Cardiac muscle cell (in vitro differentiated cells and primary cell): Measurements from ENCODE around the gene SLC25A22. TPM values are rescaled to one million over a fixed set of nuclear protein-coding genes. Genes with fewer than 3 reads are reported as not detected.

Experiments
- DNase-seq, 2 donors: peaks; one replicate each; pipeline versions ENCODE4 v3.0.0 to v3.0.0-alpha.2; 2010 to 2017; ENCODE audit warnings: low read depth in 1 of 2, low spot score in 1 of 2
- H3K27ac ChIP-seq: fragments of 200-600 bp; sonication (generic); 2 replicates; pipeline ENCODE4 v1.5.1; 2016
- H3K27me3 ChIP-seq: fragments of 200-600 bp; sonication (generic); 2 replicates; pipeline ENCODE4 v1.6.0; 2016; ENCODE audit warnings: control low read depth
- H3K36me3 ChIP-seq: fragments of 200-600 bp; sonication (generic); 2 replicates; pipeline ENCODE4 v1.5.1; 2016; ENCODE audit warnings: control low read depth
- H3K4me1 ChIP-seq: fragments of 200-600 bp; sonication (generic); 2 replicates; pipeline ENCODE4 v1.8.1; 2017; ENCODE audit warnings: low read depth, mild to moderate bottlenecking, mixed run types
- H3K4me3 ChIP-seq: fragments of 200-600 bp; sonication (generic); 2 replicates; pipeline ENCODE4 v1.5.1; 2016; ENCODE audit warnings: mild to moderate bottlenecking
- H3K9me3 ChIP-seq: fragments of 200-600 bp; sonication (generic); 2 replicates; pipeline ENCODE4 v1.5.1; 2017; ENCODE audit warnings: low read depth, mild to moderate bottlenecking, control low read depth
- polyA plus RNA-seq: library from polyadenylated mRNA; unstranded; fragments of >200 nt; fragmentation: Nextera tagmentation; extraction: Ambion mirVana; gene quantifications from 2 replicates; pipeline ENCODE4 v1.2.1, GENCODE V29; 2016
- total RNA-seq: library from RNA; depleted of rRNA; stranded (reverse); fragments of >200 nt; gene quantifications from 2 replicates; pipeline ENCODE4 v1.2.3, GENCODE V29; 2016
- TF ChIP-seq, protein P1 (sequence below): IDR thresholded peaks from 2 replicates; pipeline ENCODE4 v1.5.1; 2012; ENCODE audit warnings: low read depth, mild to moderate bottlenecking, low read length

Gene SLC25A22
- total and polyA plus RNA-seq, 2 experiments from 2014 or later: 17.6 to 21.2 TPM

DNA sequence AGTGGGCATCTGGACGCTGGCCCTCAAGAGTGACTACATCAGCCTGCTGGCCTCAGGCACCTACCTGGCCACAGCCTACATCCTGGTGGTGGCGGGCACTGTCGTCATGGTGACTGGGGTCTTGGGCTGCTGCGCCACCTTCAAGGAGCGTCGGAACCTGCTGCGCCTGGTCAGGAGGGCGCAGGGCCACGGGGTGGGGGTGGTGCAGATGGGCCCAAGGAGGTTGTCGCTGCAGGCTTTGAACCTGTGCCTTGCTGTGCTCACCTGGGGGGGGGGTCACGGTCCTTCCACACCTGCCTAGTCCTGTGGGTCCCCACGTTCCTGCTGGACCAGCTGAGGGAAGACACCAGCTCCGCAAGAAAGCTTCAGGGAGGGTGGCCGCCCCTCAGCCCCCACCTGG is 38.2 kb upstream of the SLC25A22 start:
- H3K4me3 ChIP-seq: no peak overlapping the region
- no peak for DNase-seq
- no peak overlapping the region for H3K27ac ChIP-seq
- H3K27me3 ChIP-seq: peaks cover 4% of the 10 kb centered on the region
- H3K36me3 ChIP-seq: peaks cover 33% of the 10 kb centered on the region
- H3K4me1 ChIP-seq: peaks cover 10% of the 10 kb centered on the region
- TF ChIP-seq, protein P1, sequence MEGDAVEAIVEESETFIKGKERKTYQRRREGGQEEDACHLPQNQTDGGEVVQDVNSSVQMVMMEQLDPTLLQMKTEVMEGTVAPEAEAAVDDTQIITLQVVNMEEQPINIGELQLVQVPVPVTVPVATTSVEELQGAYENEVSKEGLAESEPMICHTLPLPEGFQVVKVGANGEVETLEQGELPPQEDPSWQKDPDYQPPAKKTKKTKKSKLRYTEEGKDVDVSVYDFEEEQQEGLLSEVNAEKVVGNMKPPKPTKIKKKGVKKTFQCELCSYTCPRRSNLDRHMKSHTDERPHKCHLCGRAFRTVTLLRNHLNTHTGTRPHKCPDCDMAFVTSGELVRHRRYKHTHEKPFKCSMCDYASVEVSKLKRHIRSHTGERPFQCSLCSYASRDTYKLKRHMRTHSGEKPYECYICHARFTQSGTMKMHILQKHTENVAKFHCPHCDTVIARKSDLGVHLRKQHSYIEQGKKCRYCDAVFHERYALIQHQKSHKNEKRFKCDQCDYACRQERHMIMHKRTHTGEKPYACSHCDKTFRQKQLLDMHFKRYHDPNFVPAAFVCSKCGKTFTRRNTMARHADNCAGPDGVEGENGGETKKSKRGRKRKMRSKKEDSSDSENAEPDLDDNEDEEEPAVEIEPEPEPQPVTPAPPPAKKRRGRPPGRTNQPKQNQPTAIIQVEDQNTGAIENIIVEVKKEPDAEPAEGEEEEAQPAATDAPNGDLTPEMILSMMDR: no peak
- H3K9me3 ChIP-seq: no peaks in the 10 kb centered on the region

DNA sequence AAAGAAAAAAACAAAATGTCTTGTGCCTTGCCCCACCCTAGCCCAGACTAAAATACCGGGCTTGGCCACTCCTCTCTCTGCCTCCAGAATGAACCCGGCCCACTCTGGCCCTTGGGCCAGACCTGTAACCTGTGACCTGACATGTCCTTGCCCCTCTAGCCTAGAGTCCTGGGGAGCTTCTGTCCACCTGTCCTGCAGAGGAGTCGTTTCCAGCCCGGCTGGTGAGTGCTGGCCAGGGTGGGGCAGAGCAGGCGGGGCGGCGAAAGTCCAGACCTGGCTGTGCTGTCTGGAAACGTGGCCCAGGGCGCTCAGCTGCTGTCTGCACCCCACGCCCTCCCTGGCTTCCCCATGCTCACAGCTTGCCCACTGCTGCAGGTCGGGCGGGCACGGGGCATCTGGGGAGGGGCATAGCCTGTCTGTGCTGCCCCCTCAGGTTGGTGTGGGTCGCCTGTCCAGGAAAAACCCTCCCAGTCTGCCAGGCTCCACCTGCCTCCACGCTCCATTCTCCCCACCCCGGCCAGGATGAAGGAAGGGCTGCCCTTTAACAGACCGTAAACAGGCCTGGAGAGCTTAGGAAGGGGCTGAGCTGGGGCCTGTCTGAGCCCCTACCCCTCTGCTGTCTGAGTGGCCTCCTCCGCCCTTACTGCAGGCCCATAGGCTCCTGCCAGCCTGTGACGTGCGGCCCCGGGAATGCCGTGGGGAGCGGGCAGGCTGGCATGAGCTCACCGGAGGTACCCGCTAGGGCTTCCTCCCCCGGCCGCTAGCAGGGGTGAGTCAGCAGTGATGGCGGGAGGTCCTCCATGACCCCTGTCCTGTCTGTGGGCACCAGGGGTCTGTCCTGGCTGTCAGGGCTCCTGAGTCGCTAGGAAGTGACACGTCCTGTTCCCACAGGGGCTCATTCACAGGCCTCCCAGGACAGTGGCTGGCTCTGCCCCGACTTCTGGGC is 36.6 kb upstream of the SLC25A22 start:
- Histone ChIP-seq H3K36me3 (peaks cover 27% of the 10 kb centered on the region), H3K27ac (no peak overlapping the region), H3K9me3 (no peaks in the 10 kb centered on the region), H3K4me3 (no peak overlapping the region), H3K4me1 (peaks cover 14% of the 10 kb centered on the region), H3K27me3 (peaks cover 18% of the 10 kb centered on the region)
- TF ChIP-seq, protein P1: no peak
- DNase-seq: peak in 1 of 2 donors; percentile 63

DNA sequence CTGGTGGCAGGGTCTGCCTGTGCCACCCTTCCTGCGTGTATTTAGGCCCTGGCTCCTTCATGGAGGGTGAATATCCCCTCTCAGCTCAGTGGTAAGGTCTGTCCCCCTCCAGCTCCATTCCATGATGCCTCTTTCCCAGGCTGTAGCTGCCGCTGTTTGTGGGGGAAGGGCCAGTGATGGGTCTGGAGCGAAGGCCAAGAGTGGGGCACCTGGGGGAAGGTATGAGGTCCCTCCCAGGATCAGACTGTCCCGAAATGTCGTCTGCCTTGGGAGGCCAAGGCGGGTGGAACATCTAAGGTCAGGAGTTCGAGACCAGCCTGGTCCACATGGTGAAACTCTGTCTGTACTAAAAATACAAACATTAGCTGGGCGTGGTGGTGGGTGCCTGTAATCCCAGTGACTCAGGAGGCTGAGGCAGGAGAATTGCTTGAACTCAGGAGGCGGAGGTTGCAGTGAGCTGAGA is 35.8 kb upstream of the SLC25A22 start:
- no peak for DNase-seq
- peaks cover 18% of the 10 kb centered on the region for H3K4me1 ChIP-seq
- H3K27ac ChIP-seq: no peak overlapping the region
- TF ChIP-seq, protein P1: no peak
- H3K36me3 ChIP-seq: peaks cover 19% of the 10 kb centered on the region
- peaks cover 26% of the 10 kb centered on the region for H3K27me3 ChIP-seq
- no peaks in the 10 kb centered on the region for H3K9me3 ChIP-seq
- H3K4me3 ChIP-seq: peak overlapping the region; percentile 65

DNA sequence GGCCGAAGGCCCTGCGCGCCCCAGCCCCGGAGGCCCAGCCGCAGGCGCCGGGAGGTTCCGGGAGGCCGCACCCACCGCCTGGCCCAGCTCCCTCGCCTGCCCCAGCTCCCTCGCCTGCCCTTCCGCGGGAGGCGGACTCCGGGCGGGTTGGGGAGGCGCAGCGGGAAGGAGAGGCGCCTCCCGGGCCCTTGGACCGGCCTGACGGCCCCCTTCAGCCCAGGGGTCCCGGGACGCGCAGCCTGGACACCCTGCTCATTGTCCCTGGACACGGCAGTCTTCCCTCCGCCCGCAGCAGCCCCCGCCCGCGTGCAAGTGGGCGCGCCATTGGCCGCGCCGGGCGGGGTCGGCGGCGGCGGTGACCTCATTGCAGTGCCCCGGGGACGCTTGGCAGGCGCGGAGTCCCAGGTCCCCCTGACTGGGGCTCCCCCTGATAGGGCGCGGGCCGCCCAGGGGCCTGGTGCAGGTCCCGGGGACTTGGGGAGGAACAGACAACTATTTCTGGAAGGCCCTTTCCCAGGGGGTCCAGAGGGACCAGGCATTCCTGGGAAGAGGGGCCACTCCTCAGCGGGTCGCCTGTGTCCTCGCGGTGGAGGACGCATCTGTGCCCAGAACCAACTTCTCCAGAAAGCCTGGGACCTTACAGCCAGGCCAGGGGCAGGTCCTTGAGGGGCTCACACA is 35.2 kb upstream of the SLC25A22 start:
- H3K27ac ChIP-seq: peak overlapping the region; percentile 67
- H3K36me3 ChIP-seq: peaks cover 15% of the 10 kb centered on the region
- TF ChIP-seq, protein P1: no peak
- no peaks in the 10 kb centered on the region for H3K9me3 ChIP-seq
- H3K4me3 ChIP-seq: peak overlapping the region; percentile 65
- peaks cover 29% of the 10 kb centered on the region for H3K27me3 ChIP-seq
- peak; percentile 61 to 73 for DNase-seq
- peaks cover 22% of the 10 kb centered on the region for H3K4me1 ChIP-seq

DNA sequence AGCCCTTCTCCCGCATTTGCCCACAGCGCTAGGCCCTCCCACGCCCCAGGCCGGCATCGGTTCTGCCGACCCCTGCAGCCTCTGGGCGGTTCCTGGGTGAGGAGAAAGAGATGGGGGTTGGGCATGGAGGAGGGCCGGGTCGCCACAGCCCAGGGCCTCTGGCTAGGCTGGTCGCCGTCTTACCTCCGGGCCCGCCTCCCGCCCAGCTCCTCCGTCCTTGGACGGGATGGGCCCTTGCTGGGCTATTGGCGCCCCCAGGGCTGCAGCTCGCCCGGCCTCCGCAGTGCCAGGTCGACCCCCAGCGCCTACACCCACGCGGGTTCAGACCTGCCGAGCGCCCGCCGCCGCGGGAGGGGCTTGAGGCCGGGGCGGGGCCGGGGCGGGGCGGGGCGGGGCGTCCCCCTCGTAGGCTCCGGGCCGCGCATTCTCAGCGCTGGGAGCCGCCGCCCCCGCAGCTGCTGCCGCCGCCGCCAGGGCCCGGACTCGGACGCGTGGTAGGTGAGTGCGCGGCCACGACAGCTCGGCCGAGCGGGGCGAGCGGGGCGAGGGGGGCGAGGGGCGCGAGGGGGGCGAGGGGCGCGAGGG is 34.5 kb upstream of the SLC25A22 start, which contains the start of gene CD151:
Gene CD151, plus strand, starts transcription at position 424 of the 585 bp plus-strand sequence. CDS start 3,118 bp downstream, outside the sequence.
- DNase-seq: peak; percentile 65 to 79
- H3K27ac ChIP-seq: peak within 1 kb of the TSS; percentile 67
- peaks cover 29% of the 10 kb centered on the region for H3K27me3 ChIP-seq

More for the DNA sequence above, 34.5 kb upstream of the SLC25A22 start, which contains the start of gene CD151:
- peak within 1 kb of the TSS; percentile 65 for H3K4me3 ChIP-seq
- H3K4me1 ChIP-seq: peaks cover 28% of the 10 kb centered on the region
- TF ChIP-seq, protein P1: no peak
- no peaks in the 10 kb centered on the region for H3K9me3 ChIP-seq
- peaks cover 12% of the 10 kb centered on the region for H3K36me3 ChIP-seq
